SK-N-SH (cell line): Measurements from ENCODE around the gene EDC4. TPM values are rescaled to one million over a fixed set of nuclear protein-coding genes. Genes with fewer than 3 reads are reported as not detected.
A peak's percentile ranks its signal among the peaks of the same experiment; 100 is the strongest.

Experiments
- CTCF ChIA-PET: fragments of 300-600, 350-600 bp; formaldehyde crosslinking; extraction: SDS; loops from one replicate; lab custom pipeline; 2021; lab: Yijun Ruan, JAX
- POLR2A ChIA-PET: fragments of 350-600 bp; sonication (Branson Sonifier 250); formaldehyde crosslinking; extraction: SDS; loops from one replicate; lab custom pipeline; 2020; ENCODE audit warnings: antibody characterized with exemption, inconsistent platforms; lab: Yijun Ruan, JAX
- DNase-seq: peaks from one replicate; pipeline ENCODE4 v3.0.0; 2012
- H2AFZ ChIP-seq: fragments of 200-600 bp; sonication (generic); 2 replicates; pipeline ENCODE4 v1.8.1; 2016; ENCODE audit warnings: antibody characterized with exemption, mild to moderate bottlenecking, low read depth
- H3F3A ChIP-seq: fragments of 200-600 bp; sonication (generic); replicated peaks from 2 replicates; pipeline ENCODE3; 2016; ENCODE audit warnings: antibody characterized with exemption, mild to moderate bottlenecking; ENCODE audit not compliant: insufficient read depth
- H3K27ac ChIP-seq, 2 experiments: fragments of 200-500 bp in 1 of 2; fragments of 200-600 bp in 1 of 2; sonication (Bioruptor generic) in 1 of 2; sonication (generic), shearing (Covaris generic) in 1 of 2; 2 replicates each; pipeline versions ENCODE4 v1.5.1 to v1.6.1; 2014 to 2016; ENCODE audit warnings: low read depth in 2 of 2, inconsistent platforms in 1 of 2, low read length in 1 of 2, mild to moderate bottlenecking in 1 of 2, mixed read lengths in 1 of 2
- H3K27me3 ChIP-seq: fragments of 200-600 bp; sonication (generic), shearing (Covaris generic); 2 replicates; pipeline ENCODE4 v1.6.1; 2016; ENCODE audit warnings: mixed run types; ENCODE audit not compliant: insufficient read depth
- H3K36me3 ChIP-seq, 2 experiments: fragments of 200-500 bp in 1 of 2; fragments of 200-600 bp in 1 of 2; sonication (Bioruptor generic) in 1 of 2; sonication (generic) in 1 of 2; replicated peaks in 1 of 2; 2 replicates each; pipeline versions ENCODE3 to v1.5.1; 2014 to 2016; ENCODE audit warnings: low read length in 1 of 2, mild to moderate bottlenecking in 1 of 2; ENCODE audit not compliant: insufficient read depth in 2 of 2, control insufficient read depth in 1 of 2
- H3K4me1 ChIP-seq, 2 experiments: fragments of 200-500 bp in 1 of 2; fragments of 200-600 bp in 1 of 2; sonication (Bioruptor generic) in 1 of 2; sonication (generic), shearing (Covaris generic) in 1 of 2; 2 replicates each; pipeline versions ENCODE4 v1.5.1 to v1.6.1; 2014 to 2016; ENCODE audit warnings: low read depth in 1 of 2, low read length in 1 of 2, mixed run types in 1 of 2; ENCODE audit not compliant: insufficient read depth in 2 of 2, control insufficient read depth in 1 of 2
- H3K4me2 ChIP-seq: fragments of 200-600 bp; sonication (generic), shearing (Covaris generic); 2 replicates; pipeline ENCODE4 v1.6.1; 2017; ENCODE audit warnings: mixed run types
- H3K4me3 ChIP-seq, 2 experiments: fragments of 200-500 bp in 1 of 2; fragments of 200-600 bp in 1 of 2; sonication (Bioruptor generic) in 1 of 2; sonication (generic), shearing (Covaris generic) in 1 of 2; 2 replicates each; pipeline versions ENCODE4 v1.5.1 to v1.8.1; 2014 to 2016; ENCODE audit warnings: low read depth in 2 of 2, inconsistent platforms in 1 of 2, low read length in 1 of 2, mild to moderate bottlenecking in 1 of 2, mixed read lengths in 1 of 2, moderate library complexity in 1 of 2
- H3K79me2 ChIP-seq: fragments of 200-600 bp; sonication (generic); 2 replicates; pipeline ENCODE4 v1.8.1; 2017; ENCODE audit warnings: mild to moderate bottlenecking; ENCODE audit not compliant: insufficient read depth
- H3K9ac ChIP-seq: fragments of 200-600 bp; sonication (generic); 2 replicates; pipeline ENCODE4 v1.6.1; 2017; ENCODE audit warnings: mixed run types
- H3K9me2 ChIP-seq: fragments of 200-600 bp; sonication (generic); 2 replicates; pipeline ENCODE4 v1.6.1; 2017; ENCODE audit warnings: mixed run types
- H3K9me3 ChIP-seq: fragments of 200-600 bp; sonication (generic); 2 replicates; pipeline ENCODE4 v1.6.1; 2017; ENCODE audit warnings: mixed run types, mild to moderate bottlenecking, moderate library complexity
- H4K20me1 ChIP-seq: fragments of 200-600 bp; sonication (generic); 2 replicates; pipeline ENCODE4 v1.6.1; 2017; ENCODE audit warnings: mild to moderate bottlenecking, mixed run types; ENCODE audit not compliant: insufficient read depth
- ELF1 ChIP-seq: IDR thresholded peaks from 2 replicates; pipeline ENCODE4 v1.4.0; 2012
- EP300 ChIP-seq, 2 experiments: IDR thresholded peaks; 2 replicates each; pipeline versions ENCODE4 v1.4.0 to v1.6.1; 2012; ENCODE audit warnings: borderline replicate concordance in 1 of 2, low read depth in 1 of 2, low read length in 1 of 2
- EZH2phosphoT487 ChIP-seq: fragments of 200-600 bp; sonication (generic); IDR thresholded peaks from 2 replicates; pipeline ENCODE4 v1.6.1; 2017; ENCODE audit warnings: low read depth, mixed run types, mild to moderate bottlenecking, antibody characterized with exemption, moderate library complexity, borderline replicate concordance
- GATA2 ChIP-seq: sonication (generic); formaldehyde crosslinking; IDR thresholded peaks from 2 replicates; pipeline ENCODE4 v1.5.0; 2020; ENCODE audit warnings: mild to moderate bottlenecking, missing genetic modification reagents
- MXI1 ChIP-seq: IDR thresholded peaks from 2 replicates; pipeline ENCODE4 v1.6.1; 2012; ENCODE audit warnings: mild to moderate bottlenecking, low read depth, low read length, improper control_type of control experiment
- RCOR1 ChIP-seq: fragments of 150-350 bp; IDR thresholded peaks from 2 replicates; pipeline ENCODE4 v1.6.1; 2017; ENCODE audit warnings: antibody characterized with exemption, low read length
- RXRA ChIP-seq: IDR thresholded peaks from 2 replicates; pipeline ENCODE4 v1.4.0; 2012; ENCODE audit warnings: low read depth, mild to moderate bottlenecking, borderline replicate concordance
- TAF1 ChIP-seq: IDR thresholded peaks from 2 replicates; pipeline ENCODE4 v1.6.1; 2012; ENCODE audit warnings: low read depth, mild to moderate bottlenecking, low read length, moderate library complexity, borderline replicate concordance
- TCF12 ChIP-seq: IDR thresholded peaks from 2 replicates; pipeline ENCODE4 v1.4.0; 2012
- WGBS: methylation state at CpG from one replicate; pipeline ENCODE4 v1.1.6; 2017; ENCODE audit warnings: low lambda C conversion rate; 5-methylcytosine and 5-hydroxymethylcytosine counted together
- polyA plus RNA-seq, 3 experiments: library from polyadenylated mRNA; depleted of rRNA; stranded (reverse); fragments of >200 nt; gene quantifications; 2 replicates each; pipeline ENCODE4 v1.2.3, GENCODE V29; 2012
- TF ChIP-seq, protein P1 (sequence below): IDR thresholded peaks from 2 replicates; pipeline ENCODE4; 2012
- TF ChIP-seq, protein P2 (sequence below): fragments of 150-350 bp; IDR thresholded peaks from 2 replicates; pipeline ENCODE4 v1.6.1; 2016; ENCODE audit warnings: mild to moderate bottlenecking, low read depth, low read length
- TF ChIP-seq, protein P3 (sequence below): IDR thresholded peaks from 2 replicates; pipeline ENCODE4 v1.6.1; 2012; ENCODE audit warnings: mild to moderate bottlenecking, low read depth, low read length, moderate library complexity
- TF ChIP-seq, protein P4 (sequence below): IDR thresholded peaks from 2 replicates; pipeline ENCODE4 v1.4.0; 2012; ENCODE audit warnings: low read depth, borderline replicate concordance
- TF ChIP-seq, protein P5 (sequence below): fragments of 150-350 bp; IDR thresholded peaks from 2 replicates; pipeline ENCODE4 v1.6.1; 2017; ENCODE audit warnings: antibody characterized with exemption, low read length, low read depth, borderline replicate concordance

EDC4 gene
- polyA plus RNA-seq, 1 of the 3 experiments (the other 2 are of a cell fraction) = 38.0 TPM

DNA sequence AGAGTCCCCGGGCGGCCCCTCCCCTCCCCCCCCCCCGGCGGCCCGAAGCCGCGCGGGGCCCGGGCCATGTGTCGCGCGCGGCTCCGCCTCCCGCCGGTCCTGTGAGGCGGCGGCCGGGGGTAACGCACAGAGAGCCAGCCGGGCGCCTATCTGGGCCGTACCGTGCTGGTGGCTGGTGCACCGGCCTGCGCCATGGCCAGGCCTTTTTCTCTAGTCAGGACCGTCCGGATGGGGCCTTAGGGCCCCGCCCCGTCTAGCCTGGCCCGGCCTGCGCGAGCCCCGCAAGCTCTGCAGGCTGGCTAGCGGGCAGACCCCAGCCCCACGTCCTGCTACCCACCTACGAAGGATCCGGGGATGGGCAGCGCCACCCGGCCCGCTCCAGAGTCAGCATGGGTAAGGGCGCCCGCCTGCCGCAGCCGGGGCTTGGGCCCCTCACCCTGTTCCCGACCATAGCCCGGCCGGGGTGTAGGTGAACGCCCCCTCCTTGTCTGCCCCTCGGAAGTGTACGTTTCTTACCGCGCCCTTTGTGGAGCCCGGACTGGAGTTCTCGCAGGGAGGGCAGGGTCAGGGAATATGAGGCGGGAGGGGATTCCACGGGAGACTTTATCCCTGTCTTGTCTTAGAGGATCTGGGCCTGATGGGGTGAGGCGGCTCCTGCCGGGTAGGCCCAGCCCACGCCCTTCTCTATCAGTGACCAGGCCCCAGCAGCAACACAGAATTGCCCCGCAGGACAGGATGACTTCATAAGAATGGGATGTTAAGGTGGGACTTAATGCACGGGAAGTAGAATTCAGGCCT, 25.6 kb upstream of the EDC4 start, which contains the start of gene CENPT:
CENPT (minus strand) TSS at position 630 of the 798 bp plus-strand sequence. CDS start 13,834 bp downstream, outside the sequence.
- peaks cover 42% of the 10 kb centered on the region for H4K20me1 ChIP-seq
- WGBS = 3% methylated on average over 6 of the region's 62 CpGs
- peak within 1 kb of the TSS; percentile 71 to 85 for H3K4me3 ChIP-seq
- peaks cover 29% of the 10 kb centered on the region for H3F3A ChIP-seq
- H3K4me2 ChIP-seq = peak within 1 kb of the TSS; percentile 98
- H3K79me2 ChIP-seq = peaks cover 89% of the 10 kb centered on the region
- peak within 1 kb of the TSS; percentile 80 for H2AFZ ChIP-seq
- H3K9me3 ChIP-seq = no peaks in the 10 kb centered on the region
- DNase-seq = peak; percentile 55
- no peaks in the 10 kb centered on the region for H3K27me3 ChIP-seq
- POLR2A ChIA-PET = interaction anchor here (1.3 kb wide), 1 partner anchor 14 kb away, joined by 11 read pairs; no protein-coding TSS in a partner anchor
- H3K9ac ChIP-seq = peak within 1 kb of the TSS; percentile 100
- H3K4me1 ChIP-seq = peaks cover 34 to 38% of the 10 kb centered on the region in 2 experiments
- CTCF ChIA-PET = interaction anchor here (1.0 to 6.3 kb wide), 8 partner anchors 10 to 174 kb away, joined by 3 to 66 read pairs (median 4); no protein-coding TSS in a partner anchor
- peak within 1 kb of the TSS; percentile 88 to 98 for H3K27ac ChIP-seq
- no peaks in the 10 kb centered on the region for H3K9me2 ChIP-seq
- peaks cover 2 to 5% of the 10 kb centered on the region in 2 experiments for H3K36me3 ChIP-seq
- TF ChIP-seq ELF1 (no peak), RCOR1 (no peak), TCF12 (0 out of 2 replicates have a peak, but pooled peaks have one; percentile 2), GATA2 (no peak), MXI1 (peak; percentile 10), EP300 (IDR thresholded peaks at IDR 0.05; ENCODE audit: borderline replicate concordance in 1 of 2, low read depth in 1 of 2, low read length in 1 of 2) (no peak), TAF1 (0 out of 2 replicates have a peak, but pooled peaks have one; percentile 34), RXRA (no peak), EZH2phosphoT487 (no peak)
- TF ChIP-seq, protein P1, sequence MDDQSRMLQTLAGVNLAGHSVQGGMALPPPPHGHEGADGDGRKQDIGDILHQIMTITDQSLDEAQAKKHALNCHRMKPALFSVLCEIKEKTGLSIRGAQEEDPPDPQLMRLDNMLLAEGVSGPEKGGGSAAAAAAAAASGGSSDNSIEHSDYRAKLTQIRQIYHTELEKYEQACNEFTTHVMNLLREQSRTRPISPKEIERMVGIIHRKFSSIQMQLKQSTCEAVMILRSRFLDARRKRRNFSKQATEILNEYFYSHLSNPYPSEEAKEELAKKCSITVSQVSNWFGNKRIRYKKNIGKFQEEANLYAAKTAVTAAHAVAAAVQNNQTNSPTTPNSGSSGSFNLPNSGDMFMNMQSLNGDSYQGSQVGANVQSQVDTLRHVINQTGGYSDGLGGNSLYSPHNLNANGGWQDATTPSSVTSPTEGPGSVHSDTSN = no peak
- TF ChIP-seq, protein P2, sequence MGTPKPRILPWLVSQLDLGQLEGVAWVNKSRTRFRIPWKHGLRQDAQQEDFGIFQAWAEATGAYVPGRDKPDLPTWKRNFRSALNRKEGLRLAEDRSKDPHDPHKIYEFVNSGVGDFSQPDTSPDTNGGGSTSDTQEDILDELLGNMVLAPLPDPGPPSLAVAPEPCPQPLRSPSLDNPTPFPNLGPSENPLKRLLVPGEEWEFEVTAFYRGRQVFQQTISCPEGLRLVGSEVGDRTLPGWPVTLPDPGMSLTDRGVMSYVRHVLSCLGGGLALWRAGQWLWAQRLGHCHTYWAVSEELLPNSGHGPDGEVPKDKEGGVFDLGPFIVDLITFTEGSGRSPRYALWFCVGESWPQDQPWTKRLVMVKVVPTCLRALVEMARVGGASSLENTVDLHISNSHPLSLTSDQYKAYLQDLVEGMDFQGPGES = no peak
- TF ChIP-seq, protein P3, sequence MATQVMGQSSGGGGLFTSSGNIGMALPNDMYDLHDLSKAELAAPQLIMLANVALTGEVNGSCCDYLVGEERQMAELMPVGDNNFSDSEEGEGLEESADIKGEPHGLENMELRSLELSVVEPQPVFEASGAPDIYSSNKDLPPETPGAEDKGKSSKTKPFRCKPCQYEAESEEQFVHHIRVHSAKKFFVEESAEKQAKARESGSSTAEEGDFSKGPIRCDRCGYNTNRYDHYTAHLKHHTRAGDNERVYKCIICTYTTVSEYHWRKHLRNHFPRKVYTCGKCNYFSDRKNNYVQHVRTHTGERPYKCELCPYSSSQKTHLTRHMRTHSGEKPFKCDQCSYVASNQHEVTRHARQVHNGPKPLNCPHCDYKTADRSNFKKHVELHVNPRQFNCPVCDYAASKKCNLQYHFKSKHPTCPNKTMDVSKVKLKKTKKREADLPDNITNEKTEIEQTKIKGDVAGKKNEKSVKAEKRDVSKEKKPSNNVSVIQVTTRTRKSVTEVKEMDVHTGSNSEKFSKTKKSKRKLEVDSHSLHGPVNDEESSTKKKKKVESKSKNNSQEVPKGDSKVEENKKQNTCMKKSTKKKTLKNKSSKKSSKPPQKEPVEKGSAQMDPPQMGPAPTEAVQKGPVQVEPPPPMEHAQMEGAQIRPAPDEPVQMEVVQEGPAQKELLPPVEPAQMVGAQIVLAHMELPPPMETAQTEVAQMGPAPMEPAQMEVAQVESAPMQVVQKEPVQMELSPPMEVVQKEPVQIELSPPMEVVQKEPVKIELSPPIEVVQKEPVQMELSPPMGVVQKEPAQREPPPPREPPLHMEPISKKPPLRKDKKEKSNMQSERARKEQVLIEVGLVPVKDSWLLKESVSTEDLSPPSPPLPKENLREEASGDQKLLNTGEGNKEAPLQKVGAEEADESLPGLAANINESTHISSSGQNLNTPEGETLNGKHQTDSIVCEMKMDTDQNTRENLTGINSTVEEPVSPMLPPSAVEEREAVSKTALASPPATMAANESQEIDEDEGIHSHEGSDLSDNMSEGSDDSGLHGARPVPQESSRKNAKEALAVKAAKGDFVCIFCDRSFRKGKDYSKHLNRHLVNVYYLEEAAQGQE = no peak
- TF ChIP-seq, protein P4, sequence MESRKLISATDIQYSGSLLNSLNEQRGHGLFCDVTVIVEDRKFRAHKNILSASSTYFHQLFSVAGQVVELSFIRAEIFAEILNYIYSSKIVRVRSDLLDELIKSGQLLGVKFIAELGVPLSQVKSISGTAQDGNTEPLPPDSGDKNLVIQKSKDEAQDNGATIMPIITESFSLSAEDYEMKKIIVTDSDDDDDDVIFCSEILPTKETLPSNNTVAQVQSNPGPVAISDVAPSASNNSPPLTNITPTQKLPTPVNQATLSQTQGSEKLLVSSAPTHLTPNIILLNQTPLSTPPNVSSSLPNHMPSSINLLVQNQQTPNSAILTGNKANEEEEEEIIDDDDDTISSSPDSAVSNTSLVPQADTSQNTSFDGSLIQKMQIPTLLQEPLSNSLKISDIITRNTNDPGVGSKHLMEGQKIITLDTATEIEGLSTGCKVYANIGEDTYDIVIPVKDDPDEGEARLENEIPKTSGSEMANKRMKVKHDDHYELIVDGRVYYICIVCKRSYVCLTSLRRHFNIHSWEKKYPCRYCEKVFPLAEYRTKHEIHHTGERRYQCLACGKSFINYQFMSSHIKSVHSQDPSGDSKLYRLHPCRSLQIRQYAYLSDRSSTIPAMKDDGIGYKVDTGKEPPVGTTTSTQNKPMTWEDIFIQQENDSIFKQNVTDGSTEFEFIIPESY = no peak
- TF ChIP-seq, protein P5, sequence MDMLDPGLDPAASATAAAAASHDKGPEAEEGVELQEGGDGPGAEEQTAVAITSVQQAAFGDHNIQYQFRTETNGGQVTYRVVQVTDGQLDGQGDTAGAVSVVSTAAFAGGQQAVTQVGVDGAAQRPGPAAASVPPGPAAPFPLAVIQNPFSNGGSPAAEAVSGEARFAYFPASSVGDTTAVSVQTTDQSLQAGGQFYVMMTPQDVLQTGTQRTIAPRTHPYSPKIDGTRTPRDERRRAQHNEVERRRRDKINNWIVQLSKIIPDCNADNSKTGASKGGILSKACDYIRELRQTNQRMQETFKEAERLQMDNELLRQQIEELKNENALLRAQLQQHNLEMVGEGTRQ = no peak
